H1 (cell line): ENCODE measurements around the gene BEST3. TPM values are rescaled to one million over a fixed set of nuclear protein-coding genes. Genes with fewer than 3 reads are reported as not detected.
A peak's percentile ranks its signal among the peaks of the same experiment; 100 is the strongest.

Source experiments
- CTCF ChIA-PET: fragments of 300-600 bp; sonication (Branson Sonifier 250); formaldehyde crosslinking; loops from one replicate; lab custom pipeline; 2021; ENCODE audit not compliant: partially characterized antibody; lab: Charles Lee
- POLR2A ChIA-PET: fragments of 300-600 bp; sonication (Branson Sonifier 250); formaldehyde crosslinking; loops from one replicate; lab custom pipeline; 2021; ENCODE audit warnings: inconsistent platforms; ENCODE audit not compliant: partially characterized antibody; lab: Charles Lee
- DNase-seq, 2 experiments: peaks; one replicate each; pipeline versions ENCODE4 v3.0.0 to v3.0.0-alpha.2; 2010 to 2022; ENCODE audit warnings: low spot score in 2 of 2, low read depth in 1 of 2, mixed read lengths in 1 of 2
- FAIRE-seq: peaks from 2 replicates; lab custom pipeline; 2011; peaks lifted over from hg19 to GRCh38; lab: Jason Lieb, UNC
- H2AFZ ChIP-seq: 2 replicates; pipeline ENCODE4 v1.8.1; 2012; ENCODE audit warnings: low read length, inconsistent platforms
- H2AK5ac ChIP-seq: 2 replicates; pipeline ENCODE4 v1.6.1; 2013; ENCODE audit warnings: low read depth, low read length
- H2BK120ac ChIP-seq: replicated peaks from 2 replicates; pipeline ENCODE3; 2013; ENCODE audit warnings: low read depth, low read length, inconsistent platforms
- H2BK12ac ChIP-seq: 2 replicates; pipeline ENCODE4 v1.6.1; 2013; ENCODE audit warnings: low read depth, low read length
- H2BK15ac ChIP-seq: 2 replicates; pipeline ENCODE4 v1.6.1; 2013; ENCODE audit warnings: low read length
- H2BK20ac ChIP-seq: 2 replicates; pipeline ENCODE4 v1.6.1; 2013; ENCODE audit warnings: low read length
- H2BK5ac ChIP-seq: 2 replicates; pipeline ENCODE4 v1.6.1; 2013; ENCODE audit warnings: low read depth, low read length
- H3K14ac ChIP-seq: 2 replicates; pipeline ENCODE4 v1.6.1; 2013; ENCODE audit warnings: inconsistent platforms; ENCODE audit not compliant: insufficient read length
- H3K18ac ChIP-seq: 2 replicates; pipeline ENCODE4 v1.6.1; 2013; ENCODE audit warnings: low read length; ENCODE audit errors: extremely low read depth
- H3K23ac ChIP-seq: 2 replicates; pipeline ENCODE4 v1.6.1; 2013; ENCODE audit warnings: inconsistent platforms; ENCODE audit not compliant: insufficient read length
- H3K23me2 ChIP-seq: 2 replicates; pipeline ENCODE4 v1.6.1; 2013; ENCODE audit warnings: low read depth, low read length
- H3K27ac ChIP-seq: 2 replicates; pipeline ENCODE4 v1.6.1; 2011; ENCODE audit warnings: low read depth, low read length, inconsistent platforms
- H3K27me3 ChIP-seq, 4 experiments: replicated peaks in 1 of 4; 1 replicate in 1 of 4; 2 replicates in 3 of 4; pipeline versions ENCODE4 v1.6.1 to v1.8.1; 2011 to 2013; ENCODE audit warnings: low read length in 3 of 4, mild to moderate bottlenecking in 3 of 4, inconsistent platforms in 2 of 4, mixed read lengths in 2 of 4, moderate library complexity in 1 of 4; ENCODE audit not compliant: control insufficient read depth in 3 of 4, insufficient read depth in 3 of 4; ENCODE audit errors: extremely low read depth in 1 of 4
- H3K36me3 ChIP-seq, 4 experiments: 2 replicates each; pipeline versions ENCODE4 v1.6.1 to v1.8.1; 2011 to 2013; ENCODE audit warnings: mild to moderate bottlenecking in 4 of 4, low read length in 3 of 4, moderate library complexity in 2 of 4, control low read depth in 1 of 4, inconsistent platforms in 1 of 4; ENCODE audit not compliant: insufficient read depth in 4 of 4, control insufficient read depth in 2 of 4
- H3K4ac ChIP-seq: replicated peaks from 2 replicates; pipeline ENCODE3; 2013; ENCODE audit warnings: low read length, low read depth, mixed read lengths, inconsistent platforms; ENCODE audit not compliant: insufficient read length
- H3K4me1 ChIP-seq, 4 experiments: replicated peaks in 1 of 4; 1 replicate in 1 of 4; 2 replicates in 3 of 4; pipeline versions ENCODE4 v1.6.1 to v1.8.1; 2011 to 2013; ENCODE audit warnings: low read length in 3 of 4, inconsistent platforms in 2 of 4, mixed read lengths in 1 of 4; ENCODE audit not compliant: insufficient read depth in 4 of 4, control insufficient read depth in 3 of 4
- H3K4me2 ChIP-seq, 2 experiments: 2 replicates each; pipeline versions ENCODE4 v1.6.1 to v1.8.1; 2011 to 2013; ENCODE audit warnings: low read depth in 2 of 2, low read length in 2 of 2, control low read depth in 1 of 2, inconsistent platforms in 1 of 2, mild to moderate bottlenecking in 1 of 2; ENCODE audit not compliant: insufficient read depth in 1 of 2
- H3K4me3 ChIP-seq, 4 experiments: fragments of 200-600, 300-600 bp in 1 of 4; sonication (generic), shearing (Covaris generic), sonication (Bioruptor Twin) in 1 of 4; 2 replicates each; pipeline versions ENCODE4 v1.5.1 to v1.8.1; 2011 to 2016; ENCODE audit warnings: low read length in 4 of 4, low read depth in 3 of 4, control low read depth in 2 of 4, inconsistent platforms in 2 of 4, mild to moderate bottlenecking in 2 of 4, mixed read lengths in 1 of 4, moderate library complexity in 1 of 4; ENCODE audit not compliant: insufficient read depth in 2 of 4; ENCODE audit errors: extremely low read depth in 1 of 4
- H3K56ac ChIP-seq: replicated peaks from 2 replicates; pipeline ENCODE3; 2013; ENCODE audit warnings: low read depth, mild to moderate bottlenecking, mixed read lengths, low read length, inconsistent platforms; ENCODE audit not compliant: insufficient read length
- H3K79me1 ChIP-seq: 2 replicates; pipeline ENCODE4 v1.6.1; 2013; ENCODE audit warnings: low read depth, low read length, control low read depth
- H3K79me2 ChIP-seq, 2 experiments: 2 replicates each; pipeline versions ENCODE4 v1.6.1 to v1.8.1; 2012 to 2013; ENCODE audit warnings: low read length in 2 of 2, mild to moderate bottlenecking in 2 of 2, inconsistent platforms in 1 of 2; ENCODE audit not compliant: insufficient read depth in 2 of 2, control insufficient read depth in 1 of 2
- H3K9ac ChIP-seq, 4 experiments: replicated peaks in 1 of 4; 1 replicate in 1 of 4; 2 replicates in 3 of 4; pipeline versions ENCODE4 v1.6.1 to v1.8.1; 2011 to 2013; ENCODE audit warnings: low read depth in 3 of 4, low read length in 3 of 4, control low read depth in 2 of 4, mild to moderate bottlenecking in 2 of 4, moderate library complexity in 2 of 4, inconsistent platforms in 1 of 4; ENCODE audit errors: extremely low read depth in 1 of 4
- H3K9me3 ChIP-seq, 2 experiments: 2 replicates each; pipeline versions ENCODE4 v1.6.1 to v1.8.1; 2012 to 2013; ENCODE audit warnings: mild to moderate bottlenecking in 2 of 2, moderate library complexity in 2 of 2, control low read depth in 1 of 2, inconsistent platforms in 1 of 2, low read depth in 1 of 2, low read length in 1 of 2, mixed read lengths in 1 of 2; ENCODE audit not compliant: insufficient read depth in 2 of 2
- H4K20me1 ChIP-seq, 2 experiments: replicated peaks in 1 of 2; 2 replicates each; pipeline versions ENCODE3 to v1.8.1; 2011 to 2013; ENCODE audit warnings: inconsistent platforms in 2 of 2, low read length in 2 of 2, mild to moderate bottlenecking in 1 of 2; ENCODE audit not compliant: insufficient read depth in 2 of 2, control insufficient read depth in 1 of 2
- H4K5ac ChIP-seq: 2 replicates; pipeline ENCODE4 v1.6.1; 2013; ENCODE audit warnings: low read length, low read depth, mixed read lengths, inconsistent platforms; ENCODE audit not compliant: insufficient read length
- H4K8ac ChIP-seq: 2 replicates; pipeline ENCODE4 v1.8.0; 2013; ENCODE audit warnings: mild to moderate bottlenecking, moderate library complexity, low read length, inconsistent platforms; ENCODE audit not compliant: insufficient read depth; ENCODE audit errors: extremely low read depth
- H4K91ac ChIP-seq: replicated peaks from 2 replicates; pipeline ENCODE3; 2013; ENCODE audit warnings: low read length, mixed read lengths, inconsistent platforms; ENCODE audit not compliant: insufficient read length
- BRCA1 ChIP-seq: IDR thresholded peaks from 2 replicates; pipeline ENCODE4 v1.6.1; 2012; ENCODE audit warnings: low read depth, low read length, improper control_type of control experiment
- WGBS, 2 experiments: shearing (Covaris generic) in 1 of 2; methylation state at CpG; one replicate each; pipeline versions ENCODE4 v1.1.6 to v1.1.7; 2013 to 2015; ENCODE audit warnings: low lambda C conversion rate in 2 of 2, mixed read lengths in 2 of 2, inconsistent platforms in 1 of 2, low coverage in 1 of 2, missing lambda C conversion rate in 1 of 2; ENCODE audit not compliant: insufficient replicate concordance in 2 of 2, insufficient coverage in 1 of 2, insufficient read length in 1 of 2; ENCODE audit errors: extremely low coverage in 1 of 2, missing lambda C conversion rate in 1 of 2; 5-methylcytosine and 5-hydroxymethylcytosine counted together
- polyA plus RNA-seq, 7 experiments: library from polyadenylated mRNA; depleted of rRNA in 3 of 7; stranded (reverse) in 5 of 7; unstranded in 2 of 7; fragments of >200 nt in 5 of 7; fragments of 200-250 nt in 2 of 7; gene quantifications; 1 replicate in 5 of 7; 2 replicates in 1 of 7; 4 replicates in 1 of 7; pipeline versions ENCODE4 v1.2.1 to v1.2.3, GENCODE V29; 2011 to 2013; ENCODE audit warnings: missing spikeins in 2 of 7, mixed read lengths in 2 of 7
- total RNA-seq: library from RNA; stranded (reverse); fragmentation: NEBNext Ultra II Directional; extraction: Animal tissue kit (Norgen Biotek cat#: 25700); gene quantifications from 2 replicates; pipeline ENCODE4 v1.2.1, GENCODE V29; 2021
- TF ChIP-seq, protein P1 (sequence below), 3 experiments: IDR thresholded peaks; 1 replicate in 2 of 3; 2 replicates in 1 of 3; pipeline versions ENCODE4 v1.5.1 to v1.6.1; 2011; ENCODE audit warnings: low read length in 3 of 3, mild to moderate bottlenecking in 3 of 3, inconsistent platforms in 2 of 3, low read depth in 1 of 3, moderate library complexity in 1 of 3; ENCODE audit not compliant: insufficient read depth in 1 of 3; ENCODE audit errors: control extremely low read depth in 1 of 3

BEST3 gene
- total and polyA plus RNA-seq, 2 of the 8 experiments (the other 6 are each of a cell fraction or from before 2014, with no cell fraction given), result 0.17 TPM; not detected in 1

DNA sequence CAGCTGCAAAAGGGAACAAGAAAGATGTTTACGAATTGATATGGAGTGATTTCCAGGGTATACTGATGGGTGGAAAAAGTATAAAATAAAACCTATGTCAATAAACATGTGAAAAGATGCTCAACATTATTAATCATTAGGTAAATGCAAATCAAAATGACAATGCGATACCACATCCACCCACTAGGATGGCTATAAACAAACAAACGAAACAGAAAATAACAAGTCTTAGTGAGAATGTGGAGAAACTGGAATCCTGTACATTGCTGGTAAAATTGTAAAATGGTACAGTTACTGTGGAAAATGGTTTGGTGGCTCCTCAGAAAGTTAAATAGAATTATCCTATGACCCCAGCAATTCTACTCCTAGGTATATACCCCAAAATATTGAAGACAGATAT, 9.5 kb upstream of the BEST3 start:
- H3K4me2 ChIP-seq, result no peak overlapping the region
- POLR2A ChIA-PET, result no interaction called here
- H3K4me1 ChIP-seq, result no peaks in the 10 kb centered on the region
- no peak overlapping the region for H3K4ac ChIP-seq
- WGBS, 2 experiments, result 88% methylated on average over 3 of the region's 3 CpGs; no CpG with 5 or more reads in 1 of the 2 experiments
- no peak overlapping the region for H2BK12ac ChIP-seq
- H3K56ac ChIP-seq, result no peak overlapping the region
- H2AK5ac ChIP-seq, result no peak overlapping the region
- H3K18ac ChIP-seq, result no peak overlapping the region
- H4K91ac ChIP-seq, result no peak overlapping the region
- H4K8ac ChIP-seq, result no peak overlapping the region
- no peaks in the 10 kb centered on the region for H3K79me2 ChIP-seq
- CTCF ChIA-PET, result no interaction called here
- no peak overlapping the region for H2BK15ac ChIP-seq
- H3K79me1 ChIP-seq, result no peaks in the 10 kb centered on the region
- H3K36me3 ChIP-seq, result no peaks in the 10 kb centered on the region
- H3K27me3 ChIP-seq, result no peaks in the 10 kb centered on the region
- no peak overlapping the region for H2BK120ac ChIP-seq
- H3K9me3 ChIP-seq, result no peaks in the 10 kb centered on the region
- no peak for FAIRE-seq
- no peak overlapping the region for H2BK5ac ChIP-seq
- no peak overlapping the region for H3K9ac ChIP-seq
- H3K23ac ChIP-seq, result no peak overlapping the region
- H2AFZ ChIP-seq, result no peak overlapping the region
- H2BK20ac ChIP-seq, result no peak overlapping the region
- H4K5ac ChIP-seq, result no peak overlapping the region
- no peak overlapping the region for H3K27ac ChIP-seq
- TF ChIP-seq, protein P1, sequence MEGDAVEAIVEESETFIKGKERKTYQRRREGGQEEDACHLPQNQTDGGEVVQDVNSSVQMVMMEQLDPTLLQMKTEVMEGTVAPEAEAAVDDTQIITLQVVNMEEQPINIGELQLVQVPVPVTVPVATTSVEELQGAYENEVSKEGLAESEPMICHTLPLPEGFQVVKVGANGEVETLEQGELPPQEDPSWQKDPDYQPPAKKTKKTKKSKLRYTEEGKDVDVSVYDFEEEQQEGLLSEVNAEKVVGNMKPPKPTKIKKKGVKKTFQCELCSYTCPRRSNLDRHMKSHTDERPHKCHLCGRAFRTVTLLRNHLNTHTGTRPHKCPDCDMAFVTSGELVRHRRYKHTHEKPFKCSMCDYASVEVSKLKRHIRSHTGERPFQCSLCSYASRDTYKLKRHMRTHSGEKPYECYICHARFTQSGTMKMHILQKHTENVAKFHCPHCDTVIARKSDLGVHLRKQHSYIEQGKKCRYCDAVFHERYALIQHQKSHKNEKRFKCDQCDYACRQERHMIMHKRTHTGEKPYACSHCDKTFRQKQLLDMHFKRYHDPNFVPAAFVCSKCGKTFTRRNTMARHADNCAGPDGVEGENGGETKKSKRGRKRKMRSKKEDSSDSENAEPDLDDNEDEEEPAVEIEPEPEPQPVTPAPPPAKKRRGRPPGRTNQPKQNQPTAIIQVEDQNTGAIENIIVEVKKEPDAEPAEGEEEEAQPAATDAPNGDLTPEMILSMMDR (IDR thresholded peaks at IDR 0.05; ENCODE audit: control extremely low read depth in 1 of 3, insufficient read depth in 1 of 3, low read depth in 1 of 3, low read length in 3 of 3), result peak in 1 of 3 experiments; percentile 5; a peak in 1 of 4 replicates
- no peak for TF ChIP-seq BRCA1
- DNase-seq, result no peak
- no peak overlapping the region for H3K14ac ChIP-seq
- H3K23me2 ChIP-seq, result no peaks in the 10 kb centered on the region
- no peak overlapping the region for H3K4me3 ChIP-seq
- no peaks in the 10 kb centered on the region for H4K20me1 ChIP-seq
